Stimulated activated CD4-positive, alpha-beta T cell treated with anti-CD3 and anti-CD28 coated beads, Interleukin-4, amount 100 ng/mL, for 24 hours (primary cell): ENCODE measurements around the gene HLX.

Source experiments
- DNase-seq: peaks from one replicate; pipeline ENCODE4 v3.0.0-alpha.2; 2020

Gene HLX

GRCh38 chr1:220901881-220902280 lies 22.6 kb downstream of the HLX start:
- no peak for DNase-seq

DNA sequence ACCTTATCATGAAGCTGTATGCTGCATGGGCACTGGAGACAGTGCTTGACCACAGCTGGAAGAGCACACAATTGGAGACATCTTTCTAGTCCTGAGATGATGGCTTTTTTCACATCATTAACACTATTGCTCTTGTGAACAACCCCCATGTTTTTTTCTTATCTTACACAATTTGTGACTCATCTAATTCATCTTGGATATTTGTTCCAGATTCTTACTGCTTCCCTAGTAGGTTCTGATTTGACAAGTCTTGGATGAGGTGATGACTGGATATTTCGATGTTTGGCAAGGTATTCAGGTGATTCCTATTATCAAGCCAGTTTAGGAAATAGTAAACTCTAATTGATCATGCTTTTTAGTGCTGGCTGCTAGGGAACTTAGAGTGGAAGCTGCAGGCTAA lies 23.7 kb downstream of the HLX start:
- no peak for DNase-seq

GRCh38 chr1:220904876-220905275 lies 25.6 kb downstream of the HLX start:
- DNase-seq, result no peak

- DNase-seq, result no peak
These were observed 26.7 kb downstream of the HLX start for GRCh38 chr1:220905650-220906560.

DNA sequence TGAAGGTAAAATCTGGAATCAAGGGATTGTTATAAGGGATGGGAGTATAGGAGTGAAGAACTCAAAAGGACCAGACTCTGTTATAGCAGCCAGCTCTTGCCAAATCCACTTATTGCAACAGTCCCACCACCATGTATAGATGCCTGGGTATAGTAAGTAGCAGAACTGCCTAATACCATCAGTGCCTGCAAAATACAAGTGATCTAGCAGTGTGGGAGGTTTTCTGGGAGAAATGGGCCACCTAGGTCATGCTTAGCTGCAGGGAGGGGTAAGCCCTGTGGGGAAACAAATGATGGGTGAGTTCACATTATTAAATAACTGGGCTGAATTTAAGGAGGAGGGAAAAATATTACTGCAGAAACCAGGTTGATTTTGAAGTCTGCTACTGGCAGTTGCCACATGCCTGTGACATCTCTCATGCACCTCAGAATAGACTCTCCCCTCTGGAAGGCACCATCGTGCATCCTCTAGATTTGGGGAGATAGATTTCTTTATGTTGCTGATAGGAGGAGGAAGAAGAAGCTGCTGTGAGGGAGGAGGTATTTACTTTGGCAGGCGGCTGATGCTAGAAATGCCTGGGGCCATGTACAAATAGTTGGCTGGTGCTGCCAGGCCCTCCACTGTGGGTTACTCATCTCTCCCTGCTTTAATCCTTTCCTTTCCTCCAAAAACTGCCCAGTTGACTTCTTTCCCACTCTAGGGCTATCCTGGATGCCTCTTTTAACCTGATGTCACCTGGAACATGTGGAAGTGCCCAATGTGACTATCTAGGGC lies 27.5 kb downstream of the HLX start:
- no peak for DNase-seq

DNA sequence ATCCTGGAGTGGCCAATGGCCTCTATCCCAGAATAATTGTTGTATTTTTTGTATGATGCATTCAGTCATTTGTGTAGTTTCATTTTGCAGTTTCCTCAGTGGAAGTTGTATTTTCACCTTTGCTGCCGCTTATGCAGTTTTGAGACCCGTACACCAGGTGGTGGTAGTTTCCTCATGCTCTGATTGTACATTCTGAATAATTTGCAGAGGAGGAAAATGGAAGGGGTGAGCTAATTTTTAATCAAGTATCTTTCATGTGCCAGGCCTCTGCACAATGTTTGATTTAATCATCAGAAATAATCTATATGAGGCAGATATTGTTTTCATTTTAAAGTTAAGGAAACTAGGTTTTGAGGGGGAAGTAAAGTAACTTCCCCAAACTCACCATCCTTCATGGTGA lies 29.5 kb downstream of the HLX start:
- DNase-seq, result no peak

- DNase-seq, result no peak
These were observed 30.8 kb downstream of the HLX start for GRCh38 chr1:220910021-220910420.

DNA sequence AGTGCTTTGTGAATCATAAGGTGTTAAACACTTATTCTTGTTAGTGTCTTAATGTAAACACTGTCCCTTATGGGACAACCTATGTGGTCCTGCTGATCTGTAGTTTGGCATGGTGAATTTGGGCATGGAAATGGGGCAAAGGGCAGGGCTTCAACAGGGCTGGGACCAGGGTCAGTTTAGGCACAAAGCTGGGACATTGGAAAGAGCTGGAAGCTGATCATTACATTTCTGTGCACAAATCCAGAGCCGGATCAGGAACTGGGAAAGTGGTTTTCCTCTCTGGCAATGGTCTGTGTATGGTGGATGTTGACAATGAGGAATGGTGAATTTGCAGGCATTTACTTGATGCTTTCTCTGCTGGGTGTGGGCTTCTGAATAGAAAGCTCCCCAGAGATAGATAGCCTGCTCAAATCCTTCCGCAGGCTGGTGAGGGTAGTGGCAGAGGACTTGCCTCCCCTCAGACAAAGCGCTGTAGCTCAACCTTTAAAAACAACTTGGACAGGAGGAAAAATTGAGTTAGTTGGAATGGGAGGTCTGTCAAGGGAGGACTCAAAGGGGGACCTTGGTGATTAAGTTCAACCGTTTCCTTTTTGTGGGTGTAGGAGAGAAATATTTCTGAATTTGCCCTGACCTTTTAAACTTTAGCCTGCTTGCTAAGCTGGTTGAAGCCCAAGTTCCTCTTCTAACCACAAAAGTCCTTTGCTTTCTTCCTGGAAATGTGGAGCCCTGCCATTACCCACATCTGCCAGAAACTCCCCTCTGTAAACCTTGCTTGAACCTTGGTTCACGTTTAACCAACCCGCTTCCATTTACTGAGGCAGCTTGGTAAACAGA lies 35.3 kb downstream of the HLX start:
- DNase-seq, result no peak

GRCh38 chr1:220915117-220915440 lies 35.8 kb downstream of the HLX start:
- DNase-seq, result no peak

DNA sequence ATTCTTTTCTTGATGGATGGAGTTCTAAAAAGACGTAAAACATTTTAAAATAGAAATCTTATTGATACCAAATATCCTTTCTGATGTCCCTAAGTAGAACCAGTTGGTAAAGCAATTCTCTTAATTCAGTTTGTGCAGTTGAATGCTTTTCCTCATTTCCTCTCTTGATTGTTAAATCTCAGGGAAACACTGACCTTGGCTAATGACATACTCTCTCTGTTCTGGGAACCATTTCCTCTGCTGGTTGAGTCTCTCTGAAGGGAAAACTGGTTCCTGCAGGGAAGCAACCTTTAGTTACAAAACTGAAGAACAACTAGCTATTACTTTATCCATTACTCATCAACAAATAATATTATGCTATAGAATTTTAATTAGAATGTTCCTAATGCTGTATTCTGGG lies 36.7 kb downstream of the HLX start:
- no peak for DNase-seq

GRCh38 chr1:220917101-220917500 lies 37.9 kb downstream of the HLX start:
- no peak for DNase-seq

GRCh38 chr1:220917535-220918209 lies 38.4 kb downstream of the HLX start:
- DNase-seq, result no peak

DNA sequence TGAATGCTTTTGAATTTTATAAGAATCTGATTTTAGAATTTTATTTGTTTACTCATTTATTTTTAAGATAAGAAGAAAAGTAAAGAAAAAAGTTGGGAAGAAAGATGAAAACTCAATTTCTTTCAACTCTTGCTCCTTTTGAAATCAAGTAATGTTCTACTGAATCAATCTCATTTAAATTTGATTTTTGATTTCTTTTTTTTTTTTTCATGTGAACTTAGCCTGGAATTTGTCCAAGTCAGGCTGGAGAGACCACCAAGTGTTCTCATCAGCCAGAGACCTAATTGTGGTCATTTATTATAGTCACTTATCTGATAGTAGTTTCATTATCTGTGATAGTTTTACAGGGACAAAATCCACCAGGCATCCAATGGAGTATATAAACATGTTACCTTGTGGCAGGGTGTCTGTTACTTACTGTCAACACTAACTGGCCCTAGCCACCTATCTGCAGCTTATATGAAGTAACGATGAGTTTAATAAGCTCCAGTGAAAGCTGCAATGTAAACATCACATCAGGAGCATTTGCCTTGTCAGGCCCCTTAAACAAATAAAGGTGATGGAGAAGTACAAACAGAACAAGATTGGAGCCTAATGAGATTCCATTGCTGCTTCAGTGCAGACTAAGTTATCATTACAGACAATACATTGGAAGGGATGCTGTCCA lies 39.2 kb downstream of the HLX start:
- no peak for DNase-seq

GRCh38 chr1:220920967-220921366 lies 41.7 kb downstream of the HLX start:
- no peak for DNase-seq

- DNase-seq, result no peak
These were observed 42.3 kb downstream of the HLX start for GRCh38 chr1:220921498-220921897.

- no peak for DNase-seq
These were observed 42.9 kb downstream of the HLX start for GRCh38 chr1:220921971-220922635.

GRCh38 chr1:220922951-220923350 lies 43.7 kb downstream of the HLX start:
- DNase-seq, result no peak

- no peak for DNase-seq
These were observed 45.2 kb downstream of the HLX start for GRCh38 chr1:220924331-220924970.

DNA sequence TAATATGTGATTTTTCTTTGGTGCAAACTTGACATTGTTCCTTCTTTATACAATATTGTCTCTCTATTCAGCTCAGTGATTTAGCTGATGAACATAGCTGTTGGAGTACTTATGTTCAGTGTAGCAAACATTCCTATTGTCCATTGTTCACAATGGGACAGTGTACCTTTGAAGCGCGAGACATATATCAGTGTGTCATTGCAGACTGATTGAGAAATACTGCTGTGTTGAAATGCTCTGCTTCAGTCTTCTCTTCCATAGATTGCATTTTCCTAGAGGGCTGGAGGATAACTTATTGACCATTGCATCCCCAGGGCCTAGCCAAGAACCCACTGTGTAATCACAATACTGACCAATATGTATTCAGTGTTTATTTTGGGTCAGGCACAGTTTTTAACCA lies 46.5 kb downstream of the HLX start:
- no peak for DNase-seq

- no peak for DNase-seq
These were observed 46.9 kb downstream of the HLX start for GRCh38 chr1:220926146-220926545.

- DNase-seq, result no peak
These were observed 48.2 kb downstream of the HLX start for GRCh38 chr1:220927442-220927841.
